Bone marrow (tissue), 2 donors: ENCODE data around the gene ATG10.
"Not testable (repeated sequence)": the region's sequence is repeated elsewhere in the genome, so short reads cannot be mapped to it uniquely, and the experiment has no call there.

Experiments used
- DNase-seq, 2 donors: peaks; one replicate each; lab custom pipeline; 2025; lab: John Stamatoyannopoulos, UW

ATG10 gene

DNA sequence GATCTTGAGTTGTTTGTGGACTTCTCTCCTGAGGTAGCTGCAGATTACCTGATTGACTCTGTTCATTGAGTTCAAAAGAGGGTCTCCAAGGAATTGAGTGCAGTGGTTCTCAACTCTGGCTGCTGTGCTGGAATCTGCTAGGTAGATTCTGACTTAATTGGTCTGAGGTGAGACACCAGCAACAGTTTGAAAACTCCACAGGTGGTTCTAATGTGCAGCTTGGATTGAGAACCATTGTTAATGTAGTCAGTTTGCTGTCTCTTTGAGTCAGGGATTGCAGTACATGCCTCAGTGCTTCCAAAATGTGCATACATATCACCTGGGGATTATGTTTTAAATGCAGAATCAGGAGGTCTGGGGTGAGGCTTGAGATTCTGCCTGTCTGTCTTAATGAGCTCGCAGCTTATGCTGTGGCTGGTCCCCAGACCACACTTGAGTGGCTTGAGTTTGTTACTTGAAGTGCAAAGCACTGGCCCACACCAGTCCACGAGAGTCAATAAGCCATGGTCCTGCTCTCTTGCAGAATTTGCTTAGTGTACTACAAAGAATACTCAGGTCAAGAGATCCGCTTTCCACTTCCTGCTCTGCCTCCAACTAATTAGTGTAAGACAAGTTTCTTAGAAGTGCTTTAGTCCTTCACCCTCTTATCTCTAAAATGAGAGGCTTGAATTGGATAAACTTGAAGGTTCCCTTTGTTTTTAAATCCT is 82.3 kb downstream of the ATG10 start:
- no peak for DNase-seq

DNA sequence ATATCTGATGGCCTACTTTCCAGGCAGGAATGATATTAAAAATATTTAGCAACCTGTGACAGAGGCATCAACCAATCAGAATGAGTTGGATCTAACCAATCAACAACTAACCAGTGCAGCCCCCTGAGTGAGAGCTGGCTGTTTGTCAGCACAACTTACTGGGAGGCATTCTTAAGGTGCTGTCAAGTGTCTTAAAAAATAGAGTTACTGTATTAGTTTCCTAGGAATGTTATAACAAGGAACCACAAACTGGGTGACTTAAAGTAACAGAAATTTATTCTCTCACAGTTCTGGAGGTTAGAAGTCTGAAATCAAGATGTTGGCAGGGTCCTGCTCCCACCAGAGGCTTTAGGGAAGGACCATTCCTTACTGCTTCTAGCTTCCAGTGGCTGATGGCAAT is 85.2 kb downstream of the ATG10 start:
- DNase-seq, result no peak

DNA sequence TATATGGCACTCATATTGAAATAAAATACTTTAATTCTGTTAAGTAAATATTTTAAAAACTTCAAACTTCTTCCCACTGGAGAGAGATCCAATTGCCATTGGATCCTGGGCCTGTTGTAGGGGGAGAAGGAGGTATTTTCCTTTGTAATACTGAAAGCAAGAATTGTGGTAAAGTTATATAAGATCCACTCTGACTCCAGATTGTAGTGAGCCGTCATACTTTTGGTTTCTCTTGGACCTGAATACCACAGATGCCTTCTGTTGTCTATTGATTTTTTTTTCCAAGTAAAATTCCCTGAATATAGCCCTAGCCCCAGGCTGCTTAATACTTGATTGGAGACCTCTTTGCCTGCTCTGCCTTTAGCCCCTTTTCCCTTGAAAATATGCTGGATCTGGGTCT is 86.9 kb downstream of the ATG10 start:
- no peak for DNase-seq

DNA sequence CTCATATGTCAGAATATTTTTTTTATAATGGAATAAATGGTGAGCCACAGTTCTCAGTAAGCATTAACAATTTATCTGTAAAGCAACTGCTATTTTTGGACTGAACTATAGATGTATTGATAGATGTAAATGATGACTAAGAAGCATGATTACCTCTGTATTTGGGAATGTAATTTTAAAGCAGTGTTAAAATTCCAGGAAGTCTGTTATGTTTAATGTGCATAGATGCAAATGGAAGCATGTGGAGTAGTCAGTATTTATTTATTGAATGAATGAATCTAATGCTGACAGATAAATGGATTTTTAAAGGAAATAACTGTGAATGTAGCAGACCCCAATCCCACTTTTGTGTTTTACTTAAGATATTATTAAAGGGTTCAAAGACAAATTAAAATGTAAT is 95.0 kb downstream of the ATG10 start:
- DNase-seq, result no peak

DNA sequence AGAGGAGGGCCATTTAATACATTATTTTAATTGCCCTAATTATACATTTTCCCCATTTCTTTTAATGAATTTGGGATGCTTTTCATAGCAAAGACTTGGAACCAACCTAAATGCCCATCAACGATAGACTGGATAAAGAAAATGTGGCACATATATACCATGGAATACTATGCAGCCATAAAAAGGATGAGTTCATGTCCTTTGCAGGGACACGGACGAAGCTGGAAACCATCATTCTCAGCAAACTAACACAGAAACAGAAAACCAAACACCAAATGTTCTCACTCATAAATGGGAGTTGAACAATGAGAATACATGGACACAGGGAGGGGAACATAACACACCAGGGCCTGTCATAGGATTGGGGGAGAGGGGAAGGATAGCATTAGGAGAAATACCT is 96.2 kb downstream of the ATG10 start:
- DNase-seq, result not testable (repeated sequence)

DNA sequence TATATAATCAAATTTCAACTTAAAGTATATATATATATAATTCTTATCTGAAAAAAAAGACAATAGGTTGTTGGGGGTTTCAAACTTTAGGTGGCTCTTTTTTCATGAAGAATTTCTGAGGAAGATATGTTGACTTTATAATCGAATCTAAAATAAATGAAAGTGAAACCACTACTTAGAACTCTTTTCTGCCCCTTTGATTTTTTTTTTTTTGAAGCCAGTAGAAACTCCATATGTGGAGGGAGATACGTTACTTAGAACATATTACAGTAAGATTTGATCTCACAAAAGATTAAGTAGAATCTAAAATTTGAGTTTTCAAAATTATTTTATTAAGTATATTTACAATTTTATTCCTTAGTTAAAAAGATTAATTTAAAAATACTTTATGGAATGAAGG is 96.9 kb downstream of the ATG10 start:
- peak in 1 of 2 donors; percentile 24 for DNase-seq

DNA sequence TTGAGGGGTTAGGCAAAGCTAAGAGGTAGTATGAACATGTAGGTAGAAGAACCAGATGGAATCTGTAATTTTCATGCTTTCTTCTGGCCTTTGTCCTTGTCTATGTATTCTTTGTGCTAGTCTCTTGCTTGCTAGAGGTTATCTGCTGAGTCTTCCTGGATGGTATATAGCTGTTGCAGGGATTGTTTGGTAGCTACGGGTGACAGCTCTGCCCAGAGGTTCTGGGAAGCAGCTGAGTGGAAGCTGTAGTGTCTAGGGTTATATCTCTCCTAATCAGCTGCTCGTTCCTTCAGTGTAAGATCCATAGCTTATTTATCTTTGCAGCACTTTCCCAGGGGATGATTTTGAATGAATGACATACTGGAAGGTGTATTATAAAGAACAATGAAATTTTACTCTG is 100.3 kb downstream of the ATG10 start:
- DNase-seq, result no peak

DNA sequence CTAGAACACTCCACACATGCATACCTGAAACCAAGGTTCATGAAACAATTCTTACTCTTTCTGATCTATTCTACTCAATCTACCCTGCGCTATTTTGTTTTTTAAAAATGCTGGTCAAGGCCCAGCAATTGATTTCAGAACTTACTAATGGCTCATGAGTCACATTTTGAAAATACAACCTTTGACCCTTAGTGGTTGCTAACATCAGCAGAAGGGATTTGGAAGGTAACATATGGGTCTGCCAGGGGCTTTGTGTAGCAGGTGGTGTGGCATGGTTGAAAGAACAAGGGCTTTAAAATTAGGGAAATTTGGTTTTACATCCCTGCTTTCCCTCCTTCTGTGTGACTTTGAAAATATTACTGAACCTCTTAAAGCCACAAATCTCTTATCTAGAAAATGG is 101.4 kb downstream of the ATG10 start:
- no peak for DNase-seq

DNA sequence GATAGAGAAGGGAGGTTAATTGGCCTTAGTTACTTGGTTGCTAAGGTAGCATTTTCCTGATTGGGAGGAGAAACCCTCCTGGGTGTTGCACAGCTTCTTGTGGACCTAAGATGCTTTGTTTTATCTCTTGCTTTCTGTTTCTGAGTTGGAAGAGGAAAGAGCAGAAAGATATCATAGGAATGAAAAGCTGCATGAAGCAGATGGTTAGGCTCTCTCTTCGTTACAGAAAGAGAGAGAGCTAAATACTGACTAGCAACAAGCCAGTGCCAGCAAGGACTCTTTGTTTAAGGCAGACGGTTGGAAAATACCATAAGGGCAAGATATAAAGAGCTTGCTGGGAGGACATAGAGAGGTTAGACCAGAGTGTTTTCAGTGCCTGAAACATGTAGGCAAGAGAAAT is 103.1 kb downstream of the ATG10 start:
- DNase-seq, result no peak

DNA sequence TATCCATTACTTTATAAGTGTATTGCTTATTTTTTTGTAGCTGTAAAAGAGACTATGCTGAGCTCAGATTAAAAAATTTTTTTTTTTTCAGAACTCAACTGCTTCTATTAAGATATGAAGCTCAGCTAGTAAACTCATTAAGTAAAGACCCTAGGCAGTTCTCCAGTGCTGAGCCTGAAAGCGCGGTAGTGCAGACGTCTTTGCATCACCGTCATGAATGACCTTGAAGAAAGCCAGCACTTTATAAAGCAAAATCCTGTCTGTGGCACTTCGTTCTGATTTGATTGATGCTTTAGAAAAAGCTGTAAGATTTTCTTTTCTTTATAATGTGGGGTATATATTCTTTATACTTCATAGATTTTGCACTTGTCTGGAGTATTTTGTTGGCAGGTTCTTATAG is 105.7 kb downstream of the ATG10 start:
- DNase-seq, result no peak

DNA sequence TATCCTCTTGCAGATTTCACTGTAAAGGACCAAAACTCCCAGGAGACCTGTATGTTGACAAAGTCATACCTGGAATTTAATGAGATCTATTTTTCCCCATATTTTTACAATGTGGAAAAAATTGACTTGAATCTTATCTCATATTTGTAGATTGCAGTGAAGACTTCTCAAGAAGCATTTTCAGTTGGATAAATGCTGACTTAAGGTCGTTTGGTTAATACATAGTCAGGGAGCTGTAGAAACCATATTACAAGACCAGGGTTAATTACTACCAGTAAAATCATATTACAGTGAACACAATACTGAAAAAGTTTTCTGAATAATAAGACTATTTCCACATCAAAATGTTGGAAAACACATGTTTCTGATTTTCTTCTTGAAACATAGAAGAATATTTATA is 119.8 kb downstream of the ATG10 start:
- DNase-seq, result no peak

DNA sequence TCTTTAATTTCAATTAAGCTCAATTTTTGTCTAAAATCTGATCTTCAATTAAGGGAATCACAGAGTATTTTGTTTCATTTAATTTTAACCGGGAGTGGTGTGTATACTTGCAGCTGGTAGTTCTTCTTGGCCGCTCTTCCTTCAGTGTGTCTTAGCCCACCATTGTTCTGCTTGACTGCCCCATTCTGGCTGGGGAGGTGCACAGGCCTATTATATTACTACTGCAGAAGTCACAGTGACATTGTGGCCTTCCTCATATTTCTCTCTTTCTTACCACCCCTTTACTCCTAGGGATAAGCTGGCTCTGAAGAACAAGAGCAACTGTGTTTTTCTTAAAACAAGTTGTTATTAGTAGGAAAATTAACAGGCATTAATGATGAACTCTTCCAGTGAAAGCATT is 123.7 kb downstream of the ATG10 start:
- no peak for DNase-seq

DNA sequence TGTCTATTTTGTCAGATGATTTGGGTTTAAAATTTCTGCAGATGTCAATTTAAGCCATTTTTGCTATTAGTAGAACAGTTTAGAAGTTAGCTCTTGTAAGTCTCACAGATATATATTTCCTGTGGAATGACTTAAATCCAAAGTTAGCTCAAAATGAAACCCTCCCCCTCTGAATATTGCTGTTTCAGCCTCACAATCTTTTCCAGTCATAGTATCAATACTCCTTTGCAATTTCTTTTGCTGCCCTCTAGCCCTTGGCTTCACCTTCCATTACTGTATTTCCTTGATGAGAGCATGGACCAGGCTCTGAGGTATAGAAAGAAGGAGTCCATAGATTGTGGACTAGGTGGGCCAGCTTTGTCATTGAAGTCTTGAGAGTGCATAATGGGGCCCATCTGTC is 124.4 kb downstream of the ATG10 start:
- no peak for DNase-seq

DNA sequence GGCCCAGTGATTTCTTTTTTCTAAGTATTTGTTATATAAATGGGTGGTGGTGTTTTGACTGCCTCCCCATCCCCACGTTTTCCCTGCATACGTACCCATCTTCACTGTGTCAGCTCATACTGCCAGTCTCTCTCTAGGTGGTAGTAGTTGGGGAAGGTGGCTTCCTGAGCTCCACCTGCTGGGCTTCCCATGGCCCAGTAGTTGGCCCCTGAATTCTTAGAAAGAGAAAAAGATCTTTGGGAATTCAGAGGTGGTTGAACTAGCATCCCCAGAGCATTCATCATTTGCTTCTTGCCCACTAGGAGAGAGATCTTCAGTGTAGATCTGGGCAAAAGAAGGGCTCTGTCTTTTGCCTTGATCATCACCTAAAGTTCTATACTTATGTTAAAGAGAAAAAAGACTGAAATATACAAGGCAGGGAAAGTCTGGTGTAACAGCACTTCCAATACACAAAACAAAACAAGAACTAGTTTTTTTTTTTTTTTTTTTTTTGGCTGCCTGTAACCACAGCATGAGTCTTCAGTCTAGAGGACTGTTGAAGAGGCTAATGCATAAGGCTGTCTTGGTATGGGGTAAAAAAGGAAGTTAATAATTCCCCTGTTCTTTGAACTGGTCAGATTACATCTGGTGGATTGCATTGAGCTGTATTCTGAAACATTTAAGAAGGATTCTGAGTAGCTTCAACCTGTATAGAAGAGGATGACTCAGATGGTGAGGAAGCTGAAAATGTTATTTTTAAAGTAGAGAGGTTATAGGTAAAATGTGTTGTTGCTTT is 128.7 kb downstream of the ATG10 start:
- DNase-seq, result peak in 1 of 2 donors; percentile 92

DNA sequence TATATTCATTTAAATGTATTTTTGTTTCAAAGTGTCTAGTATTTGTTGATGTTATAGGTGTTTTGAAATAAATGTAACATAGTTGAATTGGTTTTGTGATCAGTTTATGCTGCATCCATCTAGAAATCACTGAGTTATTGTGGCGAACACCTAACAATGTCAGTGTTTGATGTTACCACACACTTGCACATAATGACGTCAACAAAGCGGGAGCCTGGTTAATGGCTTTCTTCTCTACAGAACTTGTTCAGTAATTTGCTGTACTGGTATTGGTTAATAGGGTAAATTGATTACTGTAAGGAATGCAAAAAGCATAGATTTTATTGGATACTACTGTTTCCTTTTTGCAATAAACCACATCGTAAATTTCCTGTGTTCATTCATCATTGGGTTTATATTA is 133.0 kb downstream of the ATG10 start:
- no peak for DNase-seq

DNA sequence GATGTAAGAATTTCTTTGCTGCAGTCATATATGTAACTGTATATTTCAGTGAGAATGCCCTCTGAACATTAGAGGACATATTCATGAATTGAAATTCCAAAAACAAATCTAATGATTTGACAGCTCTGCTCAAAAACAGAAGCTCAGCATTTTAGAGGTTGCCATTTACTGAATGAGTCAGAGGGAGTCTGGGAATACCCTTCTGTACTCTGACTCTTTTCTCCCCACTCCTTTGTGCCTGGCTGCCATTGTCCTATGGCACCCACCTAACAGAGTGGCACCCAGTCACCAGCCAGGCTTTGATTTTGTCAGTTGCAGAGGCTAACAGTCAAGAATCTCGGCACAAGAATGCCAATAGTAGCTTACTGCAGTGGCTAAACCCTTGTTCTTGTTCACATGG is 133.6 kb downstream of the ATG10 start:
- peak in 1 of 2 donors; percentile 18 for DNase-seq

DNA sequence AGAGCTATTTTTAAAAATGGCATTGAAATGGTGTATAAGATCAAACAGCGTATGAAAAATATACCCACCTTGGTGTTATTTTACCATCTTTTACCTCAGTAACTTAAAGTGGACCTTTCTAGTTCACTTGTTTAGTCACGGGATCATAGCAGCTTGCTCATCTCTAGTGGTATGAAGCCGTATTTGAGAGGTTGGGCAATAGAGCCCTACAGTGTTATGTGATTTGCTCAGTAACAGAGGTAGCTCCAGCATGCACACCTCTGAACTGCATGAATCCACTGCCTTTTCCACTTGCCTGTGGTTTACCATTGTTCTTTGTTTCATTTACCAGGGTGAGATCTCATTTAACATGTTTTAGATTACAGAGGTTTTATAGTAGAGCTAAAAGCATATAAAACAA is 134.4 kb downstream of the ATG10 start:
- no peak for DNase-seq

DNA sequence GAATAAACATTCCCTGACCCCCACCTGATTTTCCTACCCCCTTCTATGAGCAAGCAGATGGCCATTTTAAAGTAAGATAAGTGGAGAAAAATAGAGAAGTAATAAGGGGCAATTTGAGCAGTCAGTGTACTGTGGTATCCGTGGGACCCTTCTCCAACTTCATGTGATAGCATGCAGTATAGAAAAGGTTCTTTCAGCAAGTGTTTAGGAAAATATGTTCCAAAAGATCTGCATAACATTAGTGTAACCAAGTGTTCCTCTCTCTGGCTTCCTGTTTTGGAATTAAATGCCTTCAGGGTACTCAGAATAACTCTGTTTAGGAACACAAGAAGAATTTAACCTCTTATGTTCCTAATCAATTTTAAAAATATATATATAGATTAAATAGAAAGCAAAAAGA is 134.9 kb downstream of the ATG10 start:
- peak in 1 of 2 donors; percentile 28 for DNase-seq

DNA sequence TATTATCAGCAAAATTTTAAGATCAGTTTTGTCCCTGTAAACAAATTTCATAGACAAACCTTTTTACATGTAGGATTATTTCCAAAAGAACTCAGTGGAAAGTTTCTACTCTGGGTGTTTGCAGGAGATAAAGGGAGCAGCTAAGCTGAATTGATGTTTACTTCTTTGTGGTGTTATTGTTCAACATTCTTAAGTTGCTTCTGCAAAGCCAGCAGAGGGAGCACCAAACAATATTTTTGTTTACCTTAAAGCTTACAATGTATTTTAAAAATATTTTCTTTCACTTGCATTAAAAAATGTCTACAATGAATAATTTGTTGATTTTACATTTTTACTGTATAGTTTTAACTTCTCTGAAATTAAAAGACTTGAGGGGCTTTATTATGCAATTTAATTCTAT is 135.4 kb downstream of the ATG10 start:
- DNase-seq, result no peak

DNA sequence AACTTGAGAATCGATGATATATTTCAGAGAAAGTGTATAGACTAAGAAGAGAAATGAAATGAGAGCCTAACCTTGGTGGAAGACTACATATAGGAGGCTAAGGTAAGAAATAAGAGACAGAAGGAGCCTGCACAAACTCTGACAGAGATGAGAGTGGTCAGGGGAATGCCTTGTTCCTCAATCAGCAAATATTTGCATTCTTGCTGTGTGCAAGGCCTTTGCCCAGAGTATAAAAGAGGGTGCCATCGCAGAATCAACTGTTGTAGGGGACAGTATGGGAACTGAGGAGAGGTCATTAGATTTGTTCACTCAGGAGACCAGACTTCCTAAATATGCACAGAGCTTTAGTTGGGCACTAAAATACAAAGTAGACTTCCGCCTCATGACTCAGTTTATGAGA is 137.2 kb downstream of the ATG10 start:
- DNase-seq, result no peak

DNA sequence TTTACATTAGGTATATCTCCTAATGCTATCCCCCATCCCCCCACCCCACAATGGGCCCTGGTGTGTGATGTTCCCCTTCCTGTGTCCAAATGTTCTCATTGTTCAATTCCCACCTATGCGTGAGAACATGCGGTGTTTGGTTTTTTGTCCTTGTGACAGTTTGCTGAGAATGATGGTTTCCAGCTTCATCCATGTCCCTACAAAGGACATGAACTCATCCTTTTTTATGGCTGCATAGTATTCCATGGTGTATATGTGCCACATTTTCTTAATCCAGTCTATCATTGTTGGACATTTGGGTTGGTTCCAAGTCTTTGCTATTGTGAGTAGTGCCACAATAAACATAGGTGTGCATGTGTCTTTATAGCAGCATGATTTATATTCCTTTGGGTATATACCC is 138.1 kb downstream of the ATG10 start:
- DNase-seq, result not testable (repeated sequence)

DNA sequence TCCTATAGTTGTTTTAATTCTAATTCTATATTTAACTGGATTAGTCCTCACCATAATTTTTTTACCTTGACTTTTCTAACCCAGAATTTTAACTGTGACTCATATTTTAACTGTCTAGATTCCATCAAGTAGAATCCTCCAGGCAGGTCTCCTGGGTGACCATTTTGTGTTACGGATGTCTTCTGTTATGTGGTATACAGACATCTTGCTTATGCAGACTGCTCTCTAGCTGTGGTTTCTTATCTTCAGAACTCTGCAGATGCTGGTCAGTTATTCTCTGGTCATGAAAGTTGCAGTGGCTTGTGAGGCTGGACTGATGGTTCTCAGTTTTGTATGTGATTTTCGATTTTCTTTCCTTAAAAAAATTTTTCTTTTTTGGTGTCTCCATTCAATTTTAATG is 139.4 kb downstream of the ATG10 start:
- DNase-seq, result no peak

DNA sequence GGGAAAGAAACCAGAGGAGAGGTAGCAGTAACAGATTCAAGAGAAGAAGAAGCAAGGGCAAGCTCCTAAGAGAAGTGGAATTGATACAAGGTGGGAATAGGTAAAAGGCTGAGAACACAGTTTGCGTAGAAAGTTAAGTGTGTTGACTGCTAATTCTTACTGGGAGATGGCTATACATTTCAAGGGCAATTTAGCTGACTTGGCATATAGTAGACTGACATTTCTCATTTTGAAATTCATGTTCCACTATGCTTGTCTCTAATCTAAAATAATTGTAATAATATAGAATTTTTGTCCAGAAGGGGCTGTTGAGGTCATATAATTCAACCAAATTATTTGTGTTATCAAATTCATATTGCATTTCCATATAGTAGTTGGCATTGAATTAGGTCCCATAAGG is 144.0 kb downstream of the ATG10 start:
- no peak for DNase-seq

DNA sequence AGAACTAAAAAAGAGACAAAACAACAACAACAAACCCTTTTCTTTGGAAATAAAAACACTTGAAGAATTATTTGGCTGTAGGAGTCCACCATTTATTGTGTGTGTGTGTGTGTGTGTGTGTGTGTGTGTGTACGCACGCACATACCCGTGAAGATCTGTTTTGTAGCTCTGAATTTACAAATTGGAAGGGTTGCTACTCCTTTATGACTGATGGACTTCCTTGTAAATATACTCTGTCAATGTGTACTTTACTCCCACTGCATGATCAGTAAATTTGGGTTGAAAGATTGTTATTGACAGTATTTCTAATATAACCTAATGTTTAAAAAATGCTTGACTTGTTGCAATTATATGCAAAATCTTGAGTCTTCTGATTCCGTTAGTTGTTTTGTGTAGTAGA is 148.1 kb downstream of the ATG10 start:
- no peak for DNase-seq
